LNCaP clone FGC (cell line): Measurements from ENCODE around the gene KCNH6.

Experiments used
- DNase-seq: peaks from one replicate; pipeline ENCODE4 v3.0.0-alpha.2; 2011; ENCODE audit warnings: low read depth
- H3K4me3 ChIP-seq: 2 replicates; pipeline ENCODE4 v1.5.1; 2011; ENCODE audit warnings: mild to moderate bottlenecking, low read depth, low read length, control low read depth
- CTCF ChIP-seq: IDR thresholded peaks from 2 replicates; pipeline ENCODE4 v1.5.1; 2012; ENCODE audit warnings: mild to moderate bottlenecking; ENCODE audit not compliant: control insufficient read depth, insufficient read depth; ENCODE audit errors: extremely low read depth

Gene KCNH6

GRCh38 chr17:63497708-63498483 is 25.3 kb upstream of the KCNH6 start:
- H3K4me3 ChIP-seq: no peak overlapping the region
- peak; percentile 33; the same call in 1 of the 2 replicates for TF ChIP-seq CTCF
- no peak for DNase-seq

GRCh38 chr17:63498626-63499195 is 24.4 kb upstream of the KCNH6 start:
- no peak for DNase-seq
- no peak overlapping the region for H3K4me3 ChIP-seq
- no peak for TF ChIP-seq CTCF

GRCh38 chr17:63500543-63501390 is 22.4 kb upstream of the KCNH6 start:
- no peak for DNase-seq
- no peak for TF ChIP-seq CTCF
- no peak overlapping the region for H3K4me3 ChIP-seq

- DNase-seq: peak; percentile 73
- TF ChIP-seq CTCF: no peak
- H3K4me3 ChIP-seq: 0 out of 2 replicates have a peak overlapping the region, but pooled peaks have one; percentile 6
Observed at GRCh38 chr17:63503341-63503705, 19.8 kb upstream of the KCNH6 start.

- no peak overlapping the region for H3K4me3 ChIP-seq
- no peak for TF ChIP-seq CTCF
- DNase-seq: no peak
Observed at GRCh38 chr17:63504261-63504660, 18.9 kb upstream of the KCNH6 start.

GRCh38 chr17:63505341-63505740 is 17.8 kb upstream of the KCNH6 start:
- DNase-seq: no peak
- TF ChIP-seq CTCF: no peak
- no peak overlapping the region for H3K4me3 ChIP-seq
